Measurements from ENCODE around the gene RWDD2A.

DNA sequence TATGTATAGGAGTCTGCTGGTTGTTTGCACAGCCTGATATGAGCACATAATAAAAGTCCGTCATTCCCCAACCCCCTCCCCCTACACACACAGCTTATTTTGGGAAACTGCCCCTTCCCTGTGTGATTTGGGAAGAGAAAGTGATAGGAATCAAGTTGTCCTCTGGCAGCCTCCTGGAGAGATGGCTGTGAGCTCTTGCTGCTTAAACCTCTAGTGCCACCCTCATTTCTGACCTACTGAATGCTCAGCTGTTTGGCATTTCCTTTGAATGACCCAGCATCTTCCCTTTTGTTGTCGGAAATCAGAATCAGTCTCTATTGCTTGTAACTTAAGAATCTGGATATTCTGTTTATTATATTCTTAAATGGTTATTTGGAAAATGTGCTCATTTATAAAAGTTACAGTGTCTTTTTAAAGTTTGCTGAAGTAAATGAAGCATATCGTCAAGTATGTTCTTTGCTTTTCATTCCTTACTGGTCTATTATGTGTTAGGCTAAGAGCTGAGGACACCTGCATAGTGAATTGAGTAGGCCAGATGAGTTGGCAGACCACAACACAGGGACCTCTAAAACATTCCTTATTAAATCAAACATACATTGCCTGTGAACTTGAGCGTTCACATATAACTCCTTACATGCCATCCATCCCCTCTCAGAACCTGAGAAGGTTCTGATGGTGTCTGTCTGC, 5.5 kb downstream of the RWDD2A start:
- TF ChIP-seq, protein P1, sequence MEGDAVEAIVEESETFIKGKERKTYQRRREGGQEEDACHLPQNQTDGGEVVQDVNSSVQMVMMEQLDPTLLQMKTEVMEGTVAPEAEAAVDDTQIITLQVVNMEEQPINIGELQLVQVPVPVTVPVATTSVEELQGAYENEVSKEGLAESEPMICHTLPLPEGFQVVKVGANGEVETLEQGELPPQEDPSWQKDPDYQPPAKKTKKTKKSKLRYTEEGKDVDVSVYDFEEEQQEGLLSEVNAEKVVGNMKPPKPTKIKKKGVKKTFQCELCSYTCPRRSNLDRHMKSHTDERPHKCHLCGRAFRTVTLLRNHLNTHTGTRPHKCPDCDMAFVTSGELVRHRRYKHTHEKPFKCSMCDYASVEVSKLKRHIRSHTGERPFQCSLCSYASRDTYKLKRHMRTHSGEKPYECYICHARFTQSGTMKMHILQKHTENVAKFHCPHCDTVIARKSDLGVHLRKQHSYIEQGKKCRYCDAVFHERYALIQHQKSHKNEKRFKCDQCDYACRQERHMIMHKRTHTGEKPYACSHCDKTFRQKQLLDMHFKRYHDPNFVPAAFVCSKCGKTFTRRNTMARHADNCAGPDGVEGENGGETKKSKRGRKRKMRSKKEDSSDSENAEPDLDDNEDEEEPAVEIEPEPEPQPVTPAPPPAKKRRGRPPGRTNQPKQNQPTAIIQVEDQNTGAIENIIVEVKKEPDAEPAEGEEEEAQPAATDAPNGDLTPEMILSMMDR (conservative IDR thresholded peaks at IDR 0.05; ENCODE audit: low read depth, low read length) = no peak
- TF ChIP-seq EZH2phosphoT487 (IDR thresholded peaks at IDR 0.05; ENCODE audit: borderline replicate concordance, low read length) (no peak), EZH2 (IDR thresholded peaks at IDR 0.05; ENCODE audit: low read length, unreplicated experiment) (no peak)

Data from PC-3 (cell line).